Measurements from ENCODE around the gene CACNA2D3.

CACNA2D3 gene

DNA sequence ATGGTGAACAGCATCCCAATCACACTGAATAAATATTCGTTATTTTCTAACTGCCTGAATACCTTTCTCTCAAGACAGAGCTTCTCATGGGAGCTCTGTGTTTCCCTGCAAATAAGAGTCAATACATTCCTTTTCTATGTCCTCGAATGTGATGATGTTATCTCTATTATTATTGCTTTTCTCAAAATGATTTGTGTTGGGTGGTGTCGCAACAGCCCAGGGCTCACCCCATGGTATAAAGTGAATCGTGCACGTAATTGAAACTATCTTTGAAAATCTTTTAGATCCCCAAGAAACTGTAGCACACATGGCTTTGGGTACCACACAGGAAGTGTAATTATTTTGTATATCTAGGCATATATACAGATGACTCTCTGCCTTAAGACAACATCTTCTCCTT lies 996.1 kb downstream of the CACNA2D3 start:
- Histone ChIP-seq H3K14ac (ENCODE audit: low read length) (no peak overlapping the region), H3K23ac (ENCODE audit: low read depth, low read length, poor library complexity) (no peak overlapping the region), H3K4me3 (ENCODE audit: low read length in 2 of 2) (no peak overlapping the region), H2AFZ (ENCODE audit: low read length) (no peak overlapping the region), H3K4me2 (ENCODE audit: insufficient read depth, low read length, poor library complexity, severe bottlenecking) (no peak overlapping the region), H3K9me3 (replicated peaks in 1 of 2; ENCODE audit: control insufficient read depth in 2 of 2, insufficient read depth in 1 of 2, low read depth in 1 of 2, low read length in 2 of 2) (no peaks in the 10 kb centered on the region), H2BK12ac (ENCODE audit: low read length) (no peak overlapping the region), H2BK120ac (ENCODE audit: low read depth, low read length) (no peak overlapping the region), H3K27ac (replicated peaks; ENCODE audit: low read length) (no peak overlapping the region), H3K36me3 (replicated peaks in 1 of 2; ENCODE audit: control insufficient read depth in 2 of 2, insufficient read depth in 2 of 2, low read length in 2 of 2) (no peaks in the 10 kb centered on the region), H3K4ac (ENCODE audit: low read length) (no peak overlapping the region), H4K8ac (ENCODE audit: low read depth, low read length) (no peak overlapping the region), H3K4me1 (ENCODE audit: control insufficient read depth in 2 of 2, insufficient read depth in 1 of 2, low read depth in 1 of 2, low read length in 2 of 2) (peaks cover 0 to 3% of the 10 kb centered on the region in 2 donors), H2BK5ac (ENCODE audit: low read length) (no peak overlapping the region), H3K18ac (ENCODE audit: low read length) (no peak overlapping the region), H3K9ac (ENCODE audit: low read depth, low read length, poor library complexity) (no peak overlapping the region), H2AK5ac (ENCODE audit: low read depth, low read length) (no peak overlapping the region), H3K27me3 (ENCODE audit: control insufficient read depth in 3 of 3, insufficient read depth in 3 of 3, low read depth in 1 of 3, low read length in 3 of 3) (no peaks in the 10 kb centered on the region), H3K79me1 (ENCODE audit: low read depth, low read length) (no peaks in the 10 kb centered on the region), H4K91ac (ENCODE audit: low read depth, low read length, poor library complexity) (no peak overlapping the region), H2BK15ac (ENCODE audit: low read length) (no peak overlapping the region)
- DNase-seq (ENCODE audit: low spot score) = no peak
- WGBS, 2 donors (ENCODE audit: extremely low coverage in 2 of 2, insufficient read length in 2 of 2, insufficient replicate concordance in 1 of 2) = no CpG with 5 or more reads among the region's 5 CpGs

DNA sequence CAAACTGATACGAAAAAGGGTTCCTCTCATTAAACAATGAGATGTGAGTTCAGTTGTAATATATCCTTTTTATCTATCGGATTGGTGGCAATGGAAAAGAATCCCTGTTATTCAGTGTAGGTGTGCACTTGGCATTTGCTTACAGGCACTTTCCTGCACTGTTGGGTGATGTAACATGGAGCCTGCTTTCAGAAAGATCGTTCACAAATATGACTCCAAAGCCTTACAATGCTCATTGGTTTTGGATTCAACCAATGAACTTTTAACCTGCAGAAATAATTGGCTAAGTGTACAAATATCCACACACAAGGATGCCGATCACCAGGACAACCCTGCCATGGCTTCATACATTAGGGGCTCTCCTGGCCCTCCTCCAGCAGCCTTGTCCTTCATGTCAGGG lies 996.9 kb downstream of the CACNA2D3 start:
- Histone ChIP-seq H2AFZ (ENCODE audit: low read length) (no peak overlapping the region), H3K27me3 (ENCODE audit: control insufficient read depth in 3 of 3, insufficient read depth in 3 of 3, low read depth in 1 of 3, low read length in 3 of 3) (no peaks in the 10 kb centered on the region), H3K4ac (ENCODE audit: low read length) (no peak overlapping the region), H3K4me1 (ENCODE audit: control insufficient read depth in 2 of 2, insufficient read depth in 1 of 2, low read depth in 1 of 2, low read length in 2 of 2) (peaks cover 0 to 3% of the 10 kb centered on the region in 2 donors), H4K91ac (ENCODE audit: low read depth, low read length, poor library complexity) (no peak overlapping the region), H4K8ac (ENCODE audit: low read depth, low read length) (no peak overlapping the region), H2AK5ac (ENCODE audit: low read depth, low read length) (no peak overlapping the region), H3K9me3 (replicated peaks in 1 of 2; ENCODE audit: control insufficient read depth in 2 of 2, insufficient read depth in 1 of 2, low read depth in 1 of 2, low read length in 2 of 2) (no peaks in the 10 kb centered on the region), H3K14ac (ENCODE audit: low read length) (no peak overlapping the region), H3K4me3 (ENCODE audit: low read length in 2 of 2) (no peak overlapping the region), H2BK12ac (ENCODE audit: low read length) (no peak overlapping the region), H2BK5ac (ENCODE audit: low read length) (no peak overlapping the region), H3K18ac (ENCODE audit: low read length) (no peak overlapping the region), H3K23ac (ENCODE audit: low read depth, low read length, poor library complexity) (no peak overlapping the region), H3K4me2 (ENCODE audit: insufficient read depth, low read length, poor library complexity, severe bottlenecking) (no peak overlapping the region), H3K79me1 (ENCODE audit: low read depth, low read length) (no peaks in the 10 kb centered on the region), H3K36me3 (replicated peaks in 1 of 2; ENCODE audit: control insufficient read depth in 2 of 2, insufficient read depth in 2 of 2, low read length in 2 of 2) (no peaks in the 10 kb centered on the region), H2BK120ac (ENCODE audit: low read depth, low read length) (no peak overlapping the region), H2BK15ac (ENCODE audit: low read length) (no peak overlapping the region), H3K9ac (ENCODE audit: low read depth, low read length, poor library complexity) (no peak overlapping the region), H3K27ac (replicated peaks; ENCODE audit: low read length) (no peak overlapping the region)
- DNase-seq (ENCODE audit: low spot score) = no peak
- no CpG with 5 or more reads among the region's 4 CpGs for WGBS, 2 donors (ENCODE audit: extremely low coverage in 2 of 2, insufficient read length in 2 of 2, insufficient replicate concordance in 1 of 2)

- no peak overlapping the region for H2AFZ ChIP-seq (ENCODE audit: low read length)
Observed at GRCh38 chr3:55122312-55122711, 1000.0 kb downstream of the CACNA2D3 start.

More at GRCh38 chr3:55122312-55122711, 1000.0 kb downstream of the CACNA2D3 start:
- no peak overlapping the region for H3K4me2 ChIP-seq (ENCODE audit: insufficient read depth, low read length, poor library complexity, severe bottlenecking)
- peaks cover 5% of the 10 kb centered on the region in 2 donors for H3K4me1 ChIP-seq (ENCODE audit: control insufficient read depth in 2 of 2, insufficient read depth in 1 of 2, low read depth in 1 of 2, low read length in 2 of 2)
- no peak overlapping the region for H3K4ac ChIP-seq (ENCODE audit: low read length)
- WGBS, 2 donors (ENCODE audit: extremely low coverage in 2 of 2, insufficient read length in 2 of 2, insufficient replicate concordance in 1 of 2) = no CpG with 5 or more reads among the region's 2 CpGs
- H2BK120ac ChIP-seq (ENCODE audit: low read depth, low read length) = no peak overlapping the region
- H2BK12ac ChIP-seq (ENCODE audit: low read length) = no peak overlapping the region
- H2AK5ac ChIP-seq (ENCODE audit: low read depth, low read length) = no peak overlapping the region
- H3K36me3 ChIP-seq (replicated peaks in 1 of 2; ENCODE audit: control insufficient read depth in 2 of 2, insufficient read depth in 2 of 2, low read length in 2 of 2) = no peaks in the 10 kb centered on the region
- no peak overlapping the region for H3K18ac ChIP-seq (ENCODE audit: low read length)
- H3K14ac ChIP-seq (ENCODE audit: low read length) = no peak overlapping the region
- no peak overlapping the region for H3K9ac ChIP-seq (ENCODE audit: low read depth, low read length, poor library complexity)
- no peaks in the 10 kb centered on the region for H3K27me3 ChIP-seq (ENCODE audit: control insufficient read depth in 3 of 3, insufficient read depth in 3 of 3, low read depth in 1 of 3, low read length in 3 of 3)
- H3K9me3 ChIP-seq (replicated peaks in 1 of 2; ENCODE audit: control insufficient read depth in 2 of 2, insufficient read depth in 1 of 2, low read depth in 1 of 2, low read length in 2 of 2) = no peaks in the 10 kb centered on the region
- no peak for DNase-seq (ENCODE audit: low spot score)
- H4K8ac ChIP-seq (ENCODE audit: low read depth, low read length) = no peak overlapping the region
- no peak overlapping the region for H2BK15ac ChIP-seq (ENCODE audit: low read length)
- no peaks in the 10 kb centered on the region for H3K79me1 ChIP-seq (ENCODE audit: low read depth, low read length)
- no peak overlapping the region for H3K23ac ChIP-seq (ENCODE audit: low read depth, low read length, poor library complexity)
- H3K4me3 ChIP-seq (ENCODE audit: low read length in 2 of 2) = no peak overlapping the region
- no peak overlapping the region for H3K27ac ChIP-seq (replicated peaks; ENCODE audit: low read length)
- no peak overlapping the region for H4K91ac ChIP-seq (ENCODE audit: low read depth, low read length, poor library complexity)
- H2BK5ac ChIP-seq (ENCODE audit: low read length) = no peak overlapping the region

Data from neuronal stem cell (in vitro differentiated cells).